ENCODE data around the gene SHISAL2A.

- TF ChIP-seq POLR2A (IDR thresholded peaks at IDR 0.05) = no peak
- TF ChIP-seq EP300 (IDR thresholded peaks at IDR 0.05) = no peak
- no peak for TF ChIP-seq CTCF (IDR thresholded peaks at IDR 0.05)
Observed at GRCh38 chr1:52684545-52684944, 51.6 kb downstream of the SHISAL2A start.
